Smooth muscle cell (in vitro differentiated cells): Measurements from ENCODE around the gene KIFBP. TPM values are rescaled to one million over a fixed set of nuclear protein-coding genes. Genes with fewer than 3 reads are reported as not detected.

Experiments used
- DNase-seq: peaks from one replicate; lab custom pipeline; 2025; ENCODE audit not compliant: unreplicated experiment; lab: John Stamatoyannopoulos, UW
- H2AFZ ChIP-seq: fragments of 200-600 bp; sonication (generic); 2 replicates; pipeline ENCODE4 v1.6.0; 2016; ENCODE audit warnings: antibody characterized with exemption, low read depth, mild to moderate bottlenecking
- H3F3A ChIP-seq: fragments of 200-600 bp; sonication (generic); 2 replicates; pipeline ENCODE4 v1.6.0; 2017; ENCODE audit warnings: antibody characterized with exemption, low read depth
- H3K27ac ChIP-seq: fragments of 200-600 bp; sonication (generic); 2 replicates; pipeline ENCODE4 v1.5.1; 2016; ENCODE audit warnings: low read depth, mild to moderate bottlenecking
- H3K27me3 ChIP-seq: fragments of 200-600 bp; sonication (generic); 2 replicates; pipeline ENCODE4 v1.6.1; 2016; ENCODE audit warnings: low read depth, mild to moderate bottlenecking
- H3K36me3 ChIP-seq: fragments of 200-600 bp; sonication (generic); 2 replicates; pipeline ENCODE4 v1.5.1; 2016; ENCODE audit warnings: low read depth
- H3K4me1 ChIP-seq: fragments of 200-600 bp; sonication (generic); 2 replicates; pipeline ENCODE4 v1.5.1; 2016; ENCODE audit warnings: low read depth
- H3K4me2 ChIP-seq: fragments of 200-600 bp; sonication (generic); 2 replicates; pipeline ENCODE4 v1.6.0; 2016; ENCODE audit warnings: mild to moderate bottlenecking
- H3K4me3 ChIP-seq: fragments of 200-600 bp; sonication (generic); 2 replicates; pipeline ENCODE4 v1.5.1; 2016; ENCODE audit warnings: mild to moderate bottlenecking
- H3K79me2 ChIP-seq: fragments of 200-600 bp; sonication (generic); 2 replicates; pipeline ENCODE4 v1.6.0; 2016; ENCODE audit warnings: low read depth, mild to moderate bottlenecking
- H3K9ac ChIP-seq: fragments of 200-600 bp; sonication (generic); 2 replicates; pipeline ENCODE4 v1.6.0; 2016; ENCODE audit warnings: low read depth
- H3K9me3 ChIP-seq: fragments of 200-600 bp; sonication (generic); replicated peaks from 2 replicates; pipeline ENCODE4 v1.5.1; 2016; ENCODE audit warnings: low read depth
- H4K20me1 ChIP-seq: fragments of 200-600 bp; sonication (generic); 2 replicates; pipeline ENCODE4 v1.6.0; 2016; ENCODE audit warnings: low read depth
- CTCF ChIP-seq: fragments of 200-600 bp; sonication (generic); IDR thresholded peaks from 2 replicates; pipeline ENCODE4 v1.5.1; 2017; ENCODE audit warnings: borderline replicate concordance, mild to moderate bottlenecking, antibody characterized with exemption; ENCODE audit not compliant: insufficient read depth, poor library complexity, severe bottlenecking
- WGBS: methylation state at CpG from one replicate; pipeline ENCODE4 v1.1.7; 2016; ENCODE audit warnings: low lambda C conversion rate; 5-methylcytosine and 5-hydroxymethylcytosine counted together
- polyA plus RNA-seq: library from polyadenylated mRNA; unstranded; fragments of >200 nt; fragmentation: Nextera tagmentation; extraction: Ambion mirVana; gene quantifications from 2 replicates; pipeline ENCODE4 v1.2.1, GENCODE V29; 2016
- total RNA-seq: library from RNA; depleted of rRNA; stranded (reverse); fragments of >200 nt; gene quantifications from 2 replicates; pipeline ENCODE4 v1.2.3, GENCODE V29; 2014

The KIFBP gene
- total and polyA plus RNA-seq, 2 experiments from 2014 or later, result 37.6 to 55.1 TPM

- Histone ChIP-seq H3K9ac (no peak overlapping the region), H3K27me3 (no peaks in the 10 kb centered on the region), H3K27ac (no peak overlapping the region), H3K4me2 (no peak overlapping the region), H3K4me1 (no peaks in the 10 kb centered on the region), H2AFZ (no peak overlapping the region), H3K9me3 (no peaks in the 10 kb centered on the region), H3K4me3 (no peak overlapping the region), H3F3A (no peaks in the 10 kb centered on the region), H3K79me2 (no peaks in the 10 kb centered on the region), H4K20me1 (no peaks in the 10 kb centered on the region), H3K36me3 (no peaks in the 10 kb centered on the region)
- 90% methylated on average over 14 of the region's 14 CpGs for WGBS
- TF ChIP-seq CTCF, result no peak
- no peak for DNase-seq
These were observed 68.1 kb downstream of the KIFBP start for GRCh38 chr10:69056536-69057260.

- no peak for TF ChIP-seq CTCF
- Histone ChIP-seq H2AFZ (no peak overlapping the region), H3K9ac (no peak overlapping the region)
These were observed 68.8 kb downstream of the KIFBP start for GRCh38 chr10:69057261-69057950.

GRCh38 chr10:69057951-69058297 lies 69.3 kb downstream of the KIFBP start:
- H3K4me3 ChIP-seq, result no peak overlapping the region
- H3K79me2 ChIP-seq, result no peaks in the 10 kb centered on the region
- H3K27me3 ChIP-seq, result no peaks in the 10 kb centered on the region
- H3F3A ChIP-seq, result no peaks in the 10 kb centered on the region
- no peak overlapping the region for H3K27ac ChIP-seq
- no peak overlapping the region for H2AFZ ChIP-seq
- no peaks in the 10 kb centered on the region for H3K9me3 ChIP-seq
- WGBS, result 0% methylated on average over 1 of the region's 1 CpG
- no peaks in the 10 kb centered on the region for H3K36me3 ChIP-seq
- H4K20me1 ChIP-seq, result no peaks in the 10 kb centered on the region
- no peak for TF ChIP-seq CTCF
- H3K4me2 ChIP-seq, result no peak overlapping the region
- no peak overlapping the region for H3K9ac ChIP-seq
- DNase-seq, result no peak
- H3K4me1 ChIP-seq, result no peaks in the 10 kb centered on the region

More at GRCh38 chr10:69057261-69057950, 68.8 kb downstream of the KIFBP start:
- Histone ChIP-seq H3K27me3 (no peaks in the 10 kb centered on the region), H3K36me3 (no peaks in the 10 kb centered on the region), H3K4me2 (no peak overlapping the region), H3K4me3 (no peak overlapping the region), H3K9me3 (no peaks in the 10 kb centered on the region), H4K20me1 (no peaks in the 10 kb centered on the region), H3K79me2 (no peaks in the 10 kb centered on the region), H3K27ac (no peak overlapping the region), H3K4me1 (no peaks in the 10 kb centered on the region), H3F3A (no peaks in the 10 kb centered on the region)
- 74% methylated on average over 14 of the region's 14 CpGs for WGBS
- DNase-seq, result no peak
